HL-60 (cell line): ENCODE results near the gene TOX3.

Experiments used
- DNase-seq, 2 experiments: peaks; one replicate each; pipeline ENCODE4 v3.0.0-alpha.2; 2010 to 2020; ENCODE audit warnings: low read depth in 1 of 2, low spot score in 1 of 2
- H3K27ac ChIP-seq: fragments of 250-450 bp; sonication (Bioruptor Pico); replicated peaks from 2 replicates; pipeline ENCODE4 v1.5.1; 2020; ENCODE audit warnings: mild to moderate bottlenecking, moderate library complexity
- H3K27me3 ChIP-seq: fragments of 250-450 bp; sonication (Bioruptor Pico); 2 replicates; pipeline ENCODE4 v1.5.1; 2021; ENCODE audit warnings: mild to moderate bottlenecking, moderate library complexity; ENCODE audit not compliant: insufficient read depth, poor library complexity, severe bottlenecking
- H3K4me3 ChIP-seq: replicated peaks from 2 replicates; pipeline ENCODE4 v1.5.1; 2011; ENCODE audit warnings: mild to moderate bottlenecking, control low read depth, low read length; ENCODE audit not compliant: insufficient read depth
- CTCF ChIP-seq: IDR thresholded peaks from one replicate; pipeline ENCODE4 v1.5.1; 2011; ENCODE audit warnings: low read length, control low read depth, inconsistent platforms; ENCODE audit not compliant: insufficient read depth
- GABPA ChIP-seq: IDR thresholded peaks from 2 replicates; pipeline ENCODE4 v1.6.1; 2012; ENCODE audit warnings: low read depth
- POLR2AphosphoS5 ChIP-seq: IDR thresholded peaks from 2 replicates; pipeline ENCODE4 v1.6.1; 2012; ENCODE audit warnings: low read depth
- REST ChIP-seq: IDR thresholded peaks from 2 replicates; pipeline ENCODE4 v1.6.1; 2012; ENCODE audit warnings: low read depth; ENCODE audit not compliant: insufficient replicate concordance
- SPI1 ChIP-seq: IDR thresholded peaks from 2 replicates; pipeline ENCODE4 v1.6.1; 2012; ENCODE audit warnings: low read depth, mild to moderate bottlenecking, borderline replicate concordance

Gene TOX3

GRCh38 chr16:52581530-52581929, 34.6 kb upstream of the TOX3 start:
- TF ChIP-seq REST (no peak), POLR2AphosphoS5 (no peak), SPI1 (no peak), GABPA (no peak), CTCF (no peak)
- no peak for DNase-seq
- no peak overlapping the region for H3K4me3 ChIP-seq
- no peak overlapping the region for H3K27ac ChIP-seq
- H3K27me3 ChIP-seq, result no peaks in the 10 kb centered on the region

DNA sequence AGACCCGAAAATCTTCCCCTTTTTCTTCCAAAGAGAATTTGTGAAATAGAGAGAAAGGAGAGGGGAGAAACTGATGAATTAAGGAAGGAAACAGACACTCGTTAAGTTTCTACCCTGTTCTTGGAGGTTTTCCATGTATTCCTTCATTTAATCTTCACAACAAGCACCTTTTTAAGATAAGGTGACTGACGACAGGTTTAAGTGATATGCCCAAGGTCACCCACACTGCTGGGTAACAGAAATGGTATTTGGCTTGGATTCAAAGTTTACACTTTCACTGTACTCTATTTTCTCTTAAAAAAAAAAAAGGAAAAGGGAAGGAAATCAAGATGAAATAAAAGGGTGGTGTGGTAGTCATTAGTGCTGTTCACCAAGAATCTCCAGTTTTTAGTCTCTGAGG, 33.5 kb upstream of the TOX3 start:
- Histone ChIP-seq H3K27ac (no peak overlapping the region), H3K27me3 (no peaks in the 10 kb centered on the region), H3K4me3 (no peak overlapping the region)
- DNase-seq, result no peak
- no peak for TF ChIP-seq GABPA
- TF ChIP-seq REST, result no peak
- TF ChIP-seq SPI1, result no peak
- TF ChIP-seq POLR2AphosphoS5, result no peak
- no peak for TF ChIP-seq CTCF

GRCh38 chr16:52578829-52579498, 32.0 kb upstream of the TOX3 start:
- DNase-seq, result no peak
- Histone ChIP-seq H3K27me3 (no peaks in the 10 kb centered on the region), H3K27ac (no peak overlapping the region), H3K4me3 (no peak overlapping the region)
- TF ChIP-seq GABPA (no peak), SPI1 (no peak), POLR2AphosphoS5 (no peak), CTCF (no peak), REST (no peak)
